ENCODE results near the gene TMEM204. TPM values are rescaled to one million over a fixed set of nuclear protein-coding genes. Genes with fewer than 3 reads are reported as not detected.

The TMEM204 gene
- total RNA-seq, 1 experiment from 2014 or later: not detected

- TF ChIP-seq CTCF (conservative IDR thresholded peaks at IDR 0.05; ENCODE audit: low read depth, low read length): no peak
- TF ChIP-seq EZH2 (IDR thresholded peaks at IDR 0.05; ENCODE audit: borderline replicate concordance, low read depth, low read length, poor library complexity, severe bottlenecking): no peak
- Histone ChIP-seq H3K27me3 (replicated peaks; ENCODE audit: insufficient read depth, low read depth, low read length, poor library complexity) (no peaks in the 10 kb centered on the region), H3K4me1 (ENCODE audit: insufficient read depth, low read length, poor library complexity, severe bottlenecking) (no peaks in the 10 kb centered on the region), H3K4me3 (ENCODE audit: low read depth, low read length, poor library complexity, severe bottlenecking) (no peak overlapping the region), H3K27ac (ENCODE audit: low read depth, low read length, poor library complexity, severe bottlenecking) (no peak overlapping the region), H3K36me3 (ENCODE audit: insufficient read depth, low read length, poor library complexity, severe bottlenecking) (peaks cover 4% of the 10 kb centered on the region), H3K9me3 (ENCODE audit: low read depth, low read length, poor library complexity, severe bottlenecking) (no peaks in the 10 kb centered on the region)
- no TSS peak for BruUV-seq (replicated peaks)
- ChIA-PET CTCF (no interaction called here), POLR2A (ENCODE audit: low non-redundant PET) (no interaction called here)
- intact Hi-C loops (cut with micrococcal nuclease; ENCODE audit: unreplicated experiment): no loop called here
- DNase-seq (ENCODE audit: low spot score): no peak
Observed at GRCh38 chr16:1584926-1585484, 51.5 kb downstream of the TMEM204 start.

GRCh38 chr16:1590366-1590765 lies 56.9 kb downstream of the TMEM204 start:
- CTCF ChIA-PET: no interaction called here
- POLR2A ChIA-PET (ENCODE audit: low non-redundant PET): no interaction called here
- no TSS peak for BruUV-seq (replicated peaks)
- Histone ChIP-seq H3K9me3 (ENCODE audit: low read depth, low read length, poor library complexity, severe bottlenecking) (no peaks in the 10 kb centered on the region), H3K4me3 (ENCODE audit: low read depth, low read length, poor library complexity, severe bottlenecking) (no peak overlapping the region), H3K27ac (ENCODE audit: low read depth, low read length, poor library complexity, severe bottlenecking) (no peak overlapping the region), H3K4me1 (ENCODE audit: insufficient read depth, low read length, poor library complexity, severe bottlenecking) (no peaks in the 10 kb centered on the region), H3K27me3 (replicated peaks; ENCODE audit: insufficient read depth, low read depth, low read length, poor library complexity) (no peaks in the 10 kb centered on the region), H3K36me3 (ENCODE audit: insufficient read depth, low read length, poor library complexity, severe bottlenecking) (no peaks in the 10 kb centered on the region)
- DNase-seq (ENCODE audit: low spot score): no peak
- no peak for TF ChIP-seq CTCF (conservative IDR thresholded peaks at IDR 0.05; ENCODE audit: low read depth, low read length)
- TF ChIP-seq EZH2 (IDR thresholded peaks at IDR 0.05; ENCODE audit: borderline replicate concordance, low read depth, low read length, poor library complexity, severe bottlenecking): no peak
- intact Hi-C loops (cut with micrococcal nuclease; ENCODE audit: unreplicated experiment): no loop called here

GRCh38 chr16:1590930-1591705 lies 57.7 kb downstream of the TMEM204 start:
- no TSS peak for BruUV-seq (replicated peaks)
- Histone ChIP-seq H3K27me3 (replicated peaks; ENCODE audit: insufficient read depth, low read depth, low read length, poor library complexity) (no peaks in the 10 kb centered on the region), H3K4me3 (ENCODE audit: low read depth, low read length, poor library complexity, severe bottlenecking) (no peak overlapping the region), H3K36me3 (ENCODE audit: insufficient read depth, low read length, poor library complexity, severe bottlenecking) (no peaks in the 10 kb centered on the region), H3K9me3 (ENCODE audit: low read depth, low read length, poor library complexity, severe bottlenecking) (no peaks in the 10 kb centered on the region), H3K4me1 (ENCODE audit: insufficient read depth, low read length, poor library complexity, severe bottlenecking) (no peaks in the 10 kb centered on the region), H3K27ac (ENCODE audit: low read depth, low read length, poor library complexity, severe bottlenecking) (no peak overlapping the region)
- intact Hi-C loops (cut with micrococcal nuclease; ENCODE audit: unreplicated experiment): no loop called here
- ChIA-PET CTCF (no interaction called here), POLR2A (ENCODE audit: low non-redundant PET) (no interaction called here)
- DNase-seq (ENCODE audit: low spot score): no peak
- TF ChIP-seq EZH2 (IDR thresholded peaks at IDR 0.05; ENCODE audit: borderline replicate concordance, low read depth, low read length, poor library complexity, severe bottlenecking) (no peak), CTCF (conservative IDR thresholded peaks at IDR 0.05; ENCODE audit: low read depth, low read length) (no peak)
